Parathyroid adenoma (tissue), 2 donors: Measurements from ENCODE around the gene PRRX2.

Experiments used
- H2AFZ ChIP-seq: fragments of 300-600 bp; sonication (generic); one replicate; pipeline ENCODE4 v1.7.0; 2017; ENCODE audit warnings: antibody characterized with exemption, mild to moderate bottlenecking
- H3K27ac ChIP-seq: fragments of 300-600 bp; sonication (generic); one replicate; pipeline ENCODE4 v1.7.0; 2017
- H3K27me3 ChIP-seq: fragments of 300-600 bp; sonication (generic); one replicate; pipeline ENCODE4 v1.7.0; 2017; ENCODE audit warnings: low read length; ENCODE audit not compliant: control insufficient read depth, insufficient read depth
- H3K36me3 ChIP-seq: fragments of 300-600 bp; sonication (generic); one replicate; pipeline ENCODE4 v1.7.0; 2017; ENCODE audit warnings: low read length; ENCODE audit not compliant: control insufficient read depth, insufficient read depth
- H3K4me1 ChIP-seq: fragments of 300-600 bp; sonication (generic); one replicate; pipeline ENCODE4 v1.7.0; 2017; ENCODE audit warnings: control low read depth
- H3K4me2 ChIP-seq: fragments of 300-600 bp; sonication (generic); one replicate; pipeline ENCODE4 v1.7.0; 2017; ENCODE audit warnings: low read length
- H3K4me3 ChIP-seq: fragments of 300-600 bp; sonication (generic); one replicate; pipeline ENCODE4 v1.7.0; 2017; ENCODE audit warnings: low read depth, low read length
- H3K79me2 ChIP-seq: fragments of 300-600 bp; sonication (generic); one replicate; pipeline ENCODE4 v1.7.0; 2017; ENCODE audit warnings: control low read depth
- H3K9ac ChIP-seq: fragments of 300-600 bp; sonication (generic); one replicate; pipeline ENCODE4 v1.7.0; 2017; ENCODE audit warnings: mild to moderate bottlenecking
- H3K9me3 ChIP-seq: fragments of 300-600 bp; sonication (generic); one replicate; pipeline ENCODE4 v1.7.0; 2017; ENCODE audit warnings: low read length; ENCODE audit not compliant: control insufficient read depth
- TF ChIP-seq, protein P1 (sequence below): fragments of 300-600 bp; sonication (generic); IDR thresholded peaks from one replicate; pipeline ENCODE4 v1.7.0; 2017; ENCODE audit warnings: antibody characterized with exemption, mild to moderate bottlenecking
- donor health status: primary hyperparathyroidism.

Gene PRRX2

DNA sequence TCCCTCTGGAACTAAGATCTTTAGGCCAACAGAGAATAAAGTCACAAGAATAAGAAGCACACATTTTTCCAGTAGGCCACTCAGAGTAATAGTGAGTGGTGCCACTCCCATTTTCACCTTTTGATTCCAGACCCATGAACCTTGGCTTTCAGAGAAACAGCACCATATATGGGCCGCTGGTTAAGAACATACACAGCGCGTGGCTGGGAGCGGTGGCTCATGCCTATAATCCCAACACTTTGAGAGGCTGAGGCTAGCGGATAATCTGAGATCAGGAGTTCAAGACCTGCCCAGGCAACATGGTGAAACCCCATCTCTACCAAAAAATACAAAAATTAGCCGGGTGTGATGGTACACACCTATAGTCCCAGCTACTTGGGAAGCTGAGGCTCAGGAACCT is 103.0 kb downstream of the PRRX2 start:
- H3K27ac ChIP-seq, result no peak overlapping the region
- TF ChIP-seq, protein P1, sequence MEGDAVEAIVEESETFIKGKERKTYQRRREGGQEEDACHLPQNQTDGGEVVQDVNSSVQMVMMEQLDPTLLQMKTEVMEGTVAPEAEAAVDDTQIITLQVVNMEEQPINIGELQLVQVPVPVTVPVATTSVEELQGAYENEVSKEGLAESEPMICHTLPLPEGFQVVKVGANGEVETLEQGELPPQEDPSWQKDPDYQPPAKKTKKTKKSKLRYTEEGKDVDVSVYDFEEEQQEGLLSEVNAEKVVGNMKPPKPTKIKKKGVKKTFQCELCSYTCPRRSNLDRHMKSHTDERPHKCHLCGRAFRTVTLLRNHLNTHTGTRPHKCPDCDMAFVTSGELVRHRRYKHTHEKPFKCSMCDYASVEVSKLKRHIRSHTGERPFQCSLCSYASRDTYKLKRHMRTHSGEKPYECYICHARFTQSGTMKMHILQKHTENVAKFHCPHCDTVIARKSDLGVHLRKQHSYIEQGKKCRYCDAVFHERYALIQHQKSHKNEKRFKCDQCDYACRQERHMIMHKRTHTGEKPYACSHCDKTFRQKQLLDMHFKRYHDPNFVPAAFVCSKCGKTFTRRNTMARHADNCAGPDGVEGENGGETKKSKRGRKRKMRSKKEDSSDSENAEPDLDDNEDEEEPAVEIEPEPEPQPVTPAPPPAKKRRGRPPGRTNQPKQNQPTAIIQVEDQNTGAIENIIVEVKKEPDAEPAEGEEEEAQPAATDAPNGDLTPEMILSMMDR, result no peak
- H3K79me2 ChIP-seq, result no peaks in the 10 kb centered on the region
- H3K36me3 ChIP-seq, result no peaks in the 10 kb centered on the region
- no peak overlapping the region for H2AFZ ChIP-seq
- H3K4me3 ChIP-seq, result no peak overlapping the region
- no peaks in the 10 kb centered on the region for H3K9me3 ChIP-seq
- H3K9ac ChIP-seq, result no peak overlapping the region
- H3K4me1 ChIP-seq, result no peaks in the 10 kb centered on the region
- no peaks in the 10 kb centered on the region for H3K27me3 ChIP-seq
- H3K4me2 ChIP-seq, result no peak overlapping the region

DNA sequence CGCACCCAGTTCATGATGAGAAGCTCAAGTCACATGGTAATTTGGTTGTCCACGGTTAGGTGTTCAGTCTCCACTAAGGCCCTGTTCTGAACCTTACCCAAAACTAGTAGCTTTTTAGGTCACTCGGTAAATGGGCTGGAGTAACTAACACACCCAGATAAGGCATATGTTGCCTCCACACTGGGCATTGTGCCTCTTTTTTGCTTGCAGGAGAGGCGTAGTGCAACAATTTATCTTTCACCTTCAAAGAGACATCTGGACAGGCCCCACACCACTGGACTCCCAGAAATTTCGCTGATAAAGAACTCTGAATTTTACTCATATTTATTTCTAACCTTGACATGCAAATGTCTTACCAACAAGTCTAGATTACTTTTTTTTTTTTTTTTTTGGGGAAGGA is 104.2 kb downstream of the PRRX2 start:
- no peaks in the 10 kb centered on the region for H3K79me2 ChIP-seq
- H3K36me3 ChIP-seq, result no peaks in the 10 kb centered on the region
- no peak overlapping the region for H3K27ac ChIP-seq
- no peak overlapping the region for H3K9ac ChIP-seq
- no peaks in the 10 kb centered on the region for H3K27me3 ChIP-seq
- no peak overlapping the region for H2AFZ ChIP-seq
- H3K4me1 ChIP-seq, result no peaks in the 10 kb centered on the region
- TF ChIP-seq, protein P1, result no peak
- no peak overlapping the region for H3K4me2 ChIP-seq
- H3K9me3 ChIP-seq, result no peaks in the 10 kb centered on the region
- no peak overlapping the region for H3K4me3 ChIP-seq

DNA sequence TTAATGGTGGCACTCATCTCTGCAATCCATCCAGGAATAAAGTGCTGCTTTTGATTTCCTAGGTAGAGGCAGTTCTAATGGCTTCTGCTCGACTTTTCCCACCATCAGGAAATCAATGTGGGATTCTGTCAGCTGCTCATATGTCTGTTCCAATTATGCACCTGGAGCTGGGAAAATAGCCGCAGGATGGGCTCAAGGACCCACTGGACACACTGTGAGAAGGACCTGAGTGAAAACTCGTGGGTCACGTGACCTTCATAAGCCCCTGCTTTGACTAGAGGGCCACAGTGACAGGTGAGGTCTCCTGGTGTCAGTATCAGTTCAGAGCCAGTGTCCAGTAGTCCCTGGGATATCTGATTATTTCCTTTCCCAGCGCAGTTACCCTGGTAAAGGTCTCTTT is 105.3 kb downstream of the PRRX2 start:
- H3K27me3 ChIP-seq, result no peaks in the 10 kb centered on the region
- H3K36me3 ChIP-seq, result no peaks in the 10 kb centered on the region
- H3K4me2 ChIP-seq, result no peak overlapping the region
- H3K4me3 ChIP-seq, result no peak overlapping the region
- TF ChIP-seq, protein P1, result no peak
- H3K4me1 ChIP-seq, result no peaks in the 10 kb centered on the region
- H3K9ac ChIP-seq, result no peak overlapping the region
- H3K27ac ChIP-seq, result no peak overlapping the region
- no peaks in the 10 kb centered on the region for H3K9me3 ChIP-seq
- H3K79me2 ChIP-seq, result no peaks in the 10 kb centered on the region
- H2AFZ ChIP-seq, result no peak overlapping the region
